IPS-15b (cell line): ENCODE measurements around the gene TRMT13.
A peak's percentile ranks its signal among the peaks of the same experiment; 100 is the strongest.
"Not testable (repeated sequence)": the region's sequence is repeated elsewhere in the genome, so short reads cannot be mapped to it uniquely, and the experiment has no call there.

Experiments used
- H3K27me3 ChIP-seq: one replicate; pipeline ENCODE4 v1.6.1; 2013; ENCODE audit warnings: low read length; ENCODE audit not compliant: control insufficient read depth, insufficient read depth
- H3K36me3 ChIP-seq: one replicate; pipeline ENCODE4 v1.6.1; 2013; ENCODE audit warnings: low read length; ENCODE audit not compliant: control insufficient read depth, insufficient read depth
- H3K4me1 ChIP-seq: one replicate; pipeline ENCODE4 v1.6.1; 2013; ENCODE audit warnings: mild to moderate bottlenecking, low read length; ENCODE audit not compliant: control insufficient read depth, insufficient read depth
- H3K4me3 ChIP-seq: one replicate; pipeline ENCODE4 v1.5.1; 2013; ENCODE audit warnings: low read depth, low read length
- H3K9ac ChIP-seq: one replicate; pipeline ENCODE4 v1.6.1; 2013; ENCODE audit warnings: low read depth, mild to moderate bottlenecking, low read length
- H3K9me3 ChIP-seq: one replicate; pipeline ENCODE4 v1.6.1; 2013; ENCODE audit warnings: mild to moderate bottlenecking, low read length; ENCODE audit not compliant: control insufficient read depth, insufficient read depth

The TRMT13 gene

DNA sequence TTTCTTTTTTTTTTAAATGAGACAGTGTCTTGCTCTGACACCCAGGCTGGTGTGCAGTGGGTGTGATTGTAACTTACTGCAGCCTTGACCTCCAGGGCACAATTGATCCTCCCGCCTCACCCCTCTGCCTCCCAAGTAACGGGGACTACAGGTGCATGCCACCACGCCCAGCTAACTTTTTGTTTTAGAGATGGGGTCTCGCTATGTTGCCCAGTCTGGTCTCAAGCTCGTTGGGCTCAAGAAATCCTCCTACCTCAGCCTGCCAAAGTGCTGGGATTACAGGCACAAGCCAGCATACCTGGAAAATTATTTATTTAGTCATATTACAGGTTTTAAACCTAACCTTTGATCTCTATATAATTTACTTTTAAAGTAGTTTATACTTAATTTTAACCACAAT is 31.7 kb downstream of the TRMT13 start:
- Histone ChIP-seq H3K4me3 (no peak overlapping the region), H3K36me3 (no peaks in the 10 kb centered on the region), H3K27me3 (no peaks in the 10 kb centered on the region), H3K4me1 (no peaks in the 10 kb centered on the region), H3K9me3 (no peaks in the 10 kb centered on the region), H3K9ac (no peak overlapping the region)

GRCh38 chr1:100168051-100168450 is 35.1 kb downstream of the TRMT13 start:
- Histone ChIP-seq H3K27me3 (no peaks in the 10 kb centered on the region), H3K4me3 (no peak overlapping the region), H3K9ac (no peak overlapping the region), H3K36me3 (no peaks in the 10 kb centered on the region), H3K9me3 (no peaks in the 10 kb centered on the region), H3K4me1 (no peaks in the 10 kb centered on the region)

GRCh38 chr1:100177295-100178041 is 44.5 kb downstream of the TRMT13 start:
- H3K4me1 ChIP-seq: no peaks in the 10 kb centered on the region
- H3K27me3 ChIP-seq: no peaks in the 10 kb centered on the region
- no peaks in the 10 kb centered on the region for H3K36me3 ChIP-seq
- no peak overlapping the region for H3K9ac ChIP-seq
- H3K9me3 ChIP-seq: no peaks in the 10 kb centered on the region
- H3K4me3 ChIP-seq: no peak overlapping the region

DNA sequence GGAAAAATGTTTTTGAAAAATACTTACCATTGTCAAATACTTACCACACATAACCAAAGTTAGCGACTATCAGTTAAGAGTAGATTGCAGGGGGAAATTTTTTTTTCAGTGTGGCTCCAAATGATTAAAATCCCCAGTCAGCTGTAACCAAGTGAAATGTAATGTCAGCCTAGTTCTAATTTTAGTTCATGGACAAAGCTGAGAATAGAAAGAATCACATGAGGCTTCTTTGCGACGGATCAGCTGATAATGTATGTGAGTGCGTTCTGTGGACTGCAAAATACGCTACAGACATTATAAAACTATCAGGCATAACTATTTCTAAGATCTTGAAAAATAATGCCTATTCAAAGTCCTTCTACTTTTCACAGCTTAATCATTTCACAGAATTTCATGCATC is 45.1 kb downstream of the TRMT13 start, which contains the start of gene LRRC39:
TSS of gene LRRC39 (minus strand) at position 166 of the 400 bp plus-strand sequence. CDS start 9,740 bp downstream, outside the sequence.
- H3K4me3 ChIP-seq: no peak within 1 kb of the TSS
- no peaks in the 10 kb centered on the region for H3K36me3 ChIP-seq
- H3K9me3 ChIP-seq: no peaks in the 10 kb centered on the region

DNA sequence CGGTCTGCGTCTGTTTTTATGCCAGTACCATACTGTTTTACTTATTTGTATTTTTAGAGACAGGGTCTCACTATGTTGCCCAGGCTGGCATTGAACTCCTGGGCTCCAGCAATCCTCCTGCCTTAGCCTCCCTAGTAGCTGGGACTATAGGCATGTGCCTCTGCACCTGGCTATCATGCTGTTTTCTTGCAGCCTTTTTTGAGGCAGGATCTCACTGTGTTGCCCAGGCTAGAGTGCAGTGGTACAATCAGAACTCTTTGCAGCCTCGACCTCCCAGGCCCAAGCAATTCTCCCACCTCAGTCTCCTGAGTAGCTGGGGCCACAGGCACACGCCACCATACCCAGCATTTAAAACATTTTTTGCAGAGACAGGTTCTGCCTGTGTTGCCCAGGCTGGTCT is 50.4 kb downstream of the TRMT13 start:
- no peak overlapping the region for H3K9ac ChIP-seq
- H3K27me3 ChIP-seq: no peaks in the 10 kb centered on the region
- no peaks in the 10 kb centered on the region for H3K4me1 ChIP-seq
- no peaks in the 10 kb centered on the region for H3K9me3 ChIP-seq
- no peak overlapping the region for H3K4me3 ChIP-seq
- no peaks in the 10 kb centered on the region for H3K36me3 ChIP-seq

More for the DNA sequence above, 45.1 kb downstream of the TRMT13 start, which contains the start of gene LRRC39:
- Histone ChIP-seq H3K27me3 (no peaks in the 10 kb centered on the region), H3K4me1 (no peaks in the 10 kb centered on the region), H3K9ac (no peak within 1 kb of the TSS)

DNA sequence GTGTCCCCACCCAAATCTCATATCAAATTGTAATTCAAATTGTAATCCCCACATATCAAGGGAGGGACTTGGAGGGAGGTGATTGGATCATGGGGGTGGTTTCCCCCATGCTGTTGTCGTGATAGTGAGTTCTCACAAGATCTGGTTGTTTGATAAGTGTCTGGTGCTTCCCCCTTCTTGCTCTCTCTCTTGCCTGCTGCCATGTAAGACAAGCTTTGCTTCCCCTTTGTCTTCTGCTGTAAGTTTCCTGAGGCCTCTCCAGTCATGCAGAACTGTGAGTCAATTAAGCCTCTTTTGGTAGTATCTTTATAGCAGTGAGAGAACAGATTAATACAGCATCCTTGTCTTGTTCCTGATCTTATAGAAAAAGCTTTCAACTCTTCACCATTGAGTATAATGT is 51.6 kb downstream of the TRMT13 start:
- Histone ChIP-seq H3K4me3 (no peak overlapping the region), H3K27me3 (no peaks in the 10 kb centered on the region), H3K36me3 (no peaks in the 10 kb centered on the region), H3K9ac (no peak overlapping the region), H3K4me1 (no peaks in the 10 kb centered on the region), H3K9me3 (no peaks in the 10 kb centered on the region)

- Histone ChIP-seq H3K4me3 (no peak overlapping the region), H3K9ac (no peak overlapping the region), H3K4me1 (no peaks in the 10 kb centered on the region), H3K9me3 (no peaks in the 10 kb centered on the region), H3K36me3 (no peaks in the 10 kb centered on the region), H3K27me3 (no peaks in the 10 kb centered on the region)
These were observed 54.9 kb downstream of the TRMT13 start for GRCh38 chr1:100187912-100188311.

GRCh38 chr1:100188617-100189016 is 55.7 kb downstream of the TRMT13 start:
- no peak overlapping the region for H3K4me3 ChIP-seq
- H3K9ac ChIP-seq: no peak overlapping the region

DNA sequence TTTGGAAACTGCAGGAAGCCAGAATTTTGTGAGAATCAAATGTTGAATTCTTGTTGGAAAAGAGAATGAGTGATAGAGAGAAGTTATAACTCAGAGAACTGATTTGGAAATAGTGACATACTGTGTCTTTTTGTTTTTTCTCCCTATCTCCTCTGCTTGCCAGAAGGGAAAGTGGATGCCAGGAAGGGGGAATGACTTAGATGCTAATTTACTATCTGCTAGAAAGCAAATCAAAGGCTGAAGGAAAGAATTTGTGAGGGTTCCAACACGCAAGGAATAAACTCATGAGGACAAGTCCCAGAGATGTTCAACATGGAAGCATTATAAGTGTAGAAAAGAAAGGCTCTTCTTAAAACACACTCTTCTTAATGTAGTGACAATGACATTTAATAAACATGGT is 65.6 kb downstream of the TRMT13 start:
- no peak overlapping the region for H3K4me3 ChIP-seq
- peaks cover 3% of the 10 kb centered on the region for H3K4me1 ChIP-seq
- no peaks in the 10 kb centered on the region for H3K27me3 ChIP-seq
- no peaks in the 10 kb centered on the region for H3K9me3 ChIP-seq
- H3K9ac ChIP-seq: no peak overlapping the region
- H3K36me3 ChIP-seq: peaks cover 3% of the 10 kb centered on the region

More at GRCh38 chr1:100188617-100189016, 55.7 kb downstream of the TRMT13 start:
- Histone ChIP-seq H3K4me1 (no peaks in the 10 kb centered on the region), H3K9me3 (no peaks in the 10 kb centered on the region), H3K27me3 (no peaks in the 10 kb centered on the region), H3K36me3 (no peaks in the 10 kb centered on the region)

DNA sequence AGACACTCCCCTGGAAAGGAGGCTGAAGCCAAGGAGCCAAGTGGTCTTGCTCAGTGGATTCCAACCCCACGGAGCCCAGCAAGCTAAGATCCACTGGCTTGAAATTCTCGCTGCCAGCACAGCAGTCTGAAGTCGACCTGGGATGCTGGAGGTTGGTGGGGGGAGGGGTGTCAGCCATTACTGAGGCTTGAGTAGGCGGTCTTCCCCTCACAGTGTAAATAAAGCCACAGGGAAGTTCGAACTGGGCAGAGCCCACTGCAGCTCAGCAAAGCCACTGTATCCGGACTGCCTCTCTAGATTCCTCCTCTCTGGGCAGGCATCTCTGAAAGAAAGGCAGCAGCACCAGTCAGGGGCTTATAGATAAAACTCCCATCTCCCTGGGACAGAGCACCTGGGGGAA is 67.1 kb downstream of the TRMT13 start:
- not testable (repeated sequence) for H3K4me3 ChIP-seq, H3K36me3 ChIP-seq, H3K9me3 ChIP-seq, H3K27me3 ChIP-seq, H3K4me1 ChIP-seq
- H3K9ac ChIP-seq: peak overlapping the region; percentile 24
